Neuron (in vitro differentiated cells): ENCODE measurements around the gene HOXD4.

Source experiments
- H2AFZ ChIP-seq: one replicate; pipeline ENCODE4 v1.6.1; 2013; ENCODE audit warnings: low read depth, mild to moderate bottlenecking, inconsistent platforms, low read length, moderate library complexity
- H3K27me3 ChIP-seq: one replicate; pipeline ENCODE4 v1.6.1; 2013; ENCODE audit warnings: low read length; ENCODE audit not compliant: insufficient read depth
- H3K36me3 ChIP-seq: one replicate; pipeline ENCODE4 v1.6.1; 2013; ENCODE audit warnings: low read length; ENCODE audit not compliant: insufficient read depth
- H3K4me1 ChIP-seq: one replicate; pipeline ENCODE4 v1.6.1; 2013; ENCODE audit warnings: low read length; ENCODE audit not compliant: insufficient read depth
- H3K4me3 ChIP-seq: 2 replicates; pipeline ENCODE4 v1.5.1; 2013; ENCODE audit warnings: mild to moderate bottlenecking, low read length, moderate library complexity
- H3K9me3 ChIP-seq: one replicate; pipeline ENCODE4 v1.6.1; 2013; ENCODE audit warnings: low read length

HOXD4 gene

GRCh38 chr2:176151442-176152287 is at the start of gene HOXD4:
Gene HOXD4, plus strand, starts transcription at chr2:176151550. Its CDS starts 84 bp downstream, at chr2:176151634.
- H3K27me3 ChIP-seq, result peaks cover 96% of the 10 kb centered on the region
- H3K4me1 ChIP-seq, result no peaks in the 10 kb centered on the region
- H3K4me3 ChIP-seq, result no peak within 1 kb of the TSS
- no peaks in the 10 kb centered on the region for H3K9me3 ChIP-seq
- H2AFZ ChIP-seq, result no peak within 1 kb of the TSS
- H3K36me3 ChIP-seq, result no peaks in the 10 kb centered on the region

- H3K27me3 ChIP-seq, result peaks cover 100% of the 10 kb centered on the region
- no peak overlapping the region for H2AFZ ChIP-seq
- peaks cover 3% of the 10 kb centered on the region for H3K4me1 ChIP-seq
- H3K36me3 ChIP-seq, result no peaks in the 10 kb centered on the region
- no peak overlapping the region for H3K4me3 ChIP-seq
- no peaks in the 10 kb centered on the region for H3K9me3 ChIP-seq
These were observed 49.5 kb upstream of the HOXD4 start for GRCh38 chr2:176101842-176102241.

- H3K4me1 ChIP-seq, result peaks cover 3% of the 10 kb centered on the region
- H3K4me3 ChIP-seq, result no peak overlapping the region
- peaks cover 100% of the 10 kb centered on the region for H3K27me3 ChIP-seq
- no peaks in the 10 kb centered on the region for H3K36me3 ChIP-seq
- no peaks in the 10 kb centered on the region for H3K9me3 ChIP-seq
- H2AFZ ChIP-seq, result no peak overlapping the region
These were observed 49.0 kb upstream of the HOXD4 start for GRCh38 chr2:176102309-176102866.

DNA sequence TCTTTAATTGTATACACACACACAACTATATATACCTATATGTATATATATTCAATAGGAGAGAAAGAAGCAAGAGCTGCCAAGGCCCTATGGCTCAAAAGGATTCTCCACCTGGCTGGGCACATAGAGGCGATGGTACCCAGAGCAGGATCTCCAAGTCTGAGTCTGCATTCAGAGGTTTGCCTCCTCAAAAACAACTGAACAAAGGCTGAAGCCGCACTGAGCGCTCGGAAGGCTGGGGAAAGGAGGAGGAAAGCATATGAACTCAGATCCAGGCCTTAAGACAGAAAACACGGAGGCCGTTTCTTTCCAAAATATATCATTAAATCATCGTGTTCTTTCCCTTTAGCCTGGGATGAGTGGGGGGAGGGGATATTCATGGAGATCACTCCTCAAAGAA is 48.2 kb upstream of the HOXD4 start:
- H3K27me3 ChIP-seq, result peaks cover 99% of the 10 kb centered on the region
- H3K4me3 ChIP-seq, result no peak overlapping the region
- H3K4me1 ChIP-seq, result no peaks in the 10 kb centered on the region
- H2AFZ ChIP-seq, result no peak overlapping the region
- H3K36me3 ChIP-seq, result no peaks in the 10 kb centered on the region
- no peaks in the 10 kb centered on the region for H3K9me3 ChIP-seq

DNA sequence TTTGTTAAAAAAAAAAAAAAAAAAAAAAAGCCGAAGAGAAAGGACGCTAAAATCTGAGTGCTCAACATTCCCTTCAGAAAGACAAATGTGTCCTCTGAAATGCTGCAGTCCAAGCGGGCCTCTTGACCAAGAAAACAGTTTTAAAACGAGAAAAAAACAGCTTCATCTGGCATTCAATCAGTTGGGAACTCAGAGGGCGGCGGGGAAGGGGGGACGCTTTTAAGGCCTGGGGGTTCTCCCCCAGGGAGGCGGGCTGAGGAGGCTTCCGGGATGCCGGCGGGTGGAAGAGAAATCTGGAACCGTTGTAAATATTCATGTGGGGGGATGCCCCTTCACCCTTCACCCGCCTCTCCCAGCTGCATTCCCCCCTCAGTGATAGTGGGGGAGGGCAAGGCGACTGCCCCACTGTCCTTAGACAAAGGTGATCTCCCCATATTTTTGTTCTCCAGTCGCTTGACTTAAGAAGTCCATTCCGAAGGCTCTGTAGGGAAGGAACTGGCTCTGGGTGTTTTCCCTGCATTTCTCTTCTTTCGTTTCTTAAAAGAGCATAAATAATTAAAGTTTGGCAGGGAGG is 47.5 kb upstream of the HOXD4 start:
- H3K4me1 ChIP-seq, result no peaks in the 10 kb centered on the region
- no peaks in the 10 kb centered on the region for H3K36me3 ChIP-seq
- no peak overlapping the region for H3K4me3 ChIP-seq
- no peak overlapping the region for H2AFZ ChIP-seq
- H3K9me3 ChIP-seq, result no peaks in the 10 kb centered on the region
- peaks cover 98% of the 10 kb centered on the region for H3K27me3 ChIP-seq

GRCh38 chr2:176104316-176105077 is 46.9 kb upstream of the HOXD4 start:
- Histone ChIP-seq H3K36me3 (no peaks in the 10 kb centered on the region), H3K9me3 (no peaks in the 10 kb centered on the region), H3K27me3 (peaks cover 98% of the 10 kb centered on the region), H3K4me1 (no peaks in the 10 kb centered on the region), H2AFZ (no peak overlapping the region), H3K4me3 (no peak overlapping the region)

- no peaks in the 10 kb centered on the region for H3K4me1 ChIP-seq
- no peak overlapping the region for H3K4me3 ChIP-seq
- H2AFZ ChIP-seq, result no peak overlapping the region
- H3K36me3 ChIP-seq, result no peaks in the 10 kb centered on the region
- no peaks in the 10 kb centered on the region for H3K9me3 ChIP-seq
- H3K27me3 ChIP-seq, result peaks cover 98% of the 10 kb centered on the region
These were observed 46.1 kb upstream of the HOXD4 start for GRCh38 chr2:176105078-176105729.

GRCh38 chr2:176105730-176106580 is 45.4 kb upstream of the HOXD4 start:
- peaks cover 98% of the 10 kb centered on the region for H3K27me3 ChIP-seq
- no peak overlapping the region for H2AFZ ChIP-seq
- H3K9me3 ChIP-seq, result no peaks in the 10 kb centered on the region
- no peak overlapping the region for H3K4me3 ChIP-seq
- no peaks in the 10 kb centered on the region for H3K4me1 ChIP-seq
- H3K36me3 ChIP-seq, result no peaks in the 10 kb centered on the region

DNA sequence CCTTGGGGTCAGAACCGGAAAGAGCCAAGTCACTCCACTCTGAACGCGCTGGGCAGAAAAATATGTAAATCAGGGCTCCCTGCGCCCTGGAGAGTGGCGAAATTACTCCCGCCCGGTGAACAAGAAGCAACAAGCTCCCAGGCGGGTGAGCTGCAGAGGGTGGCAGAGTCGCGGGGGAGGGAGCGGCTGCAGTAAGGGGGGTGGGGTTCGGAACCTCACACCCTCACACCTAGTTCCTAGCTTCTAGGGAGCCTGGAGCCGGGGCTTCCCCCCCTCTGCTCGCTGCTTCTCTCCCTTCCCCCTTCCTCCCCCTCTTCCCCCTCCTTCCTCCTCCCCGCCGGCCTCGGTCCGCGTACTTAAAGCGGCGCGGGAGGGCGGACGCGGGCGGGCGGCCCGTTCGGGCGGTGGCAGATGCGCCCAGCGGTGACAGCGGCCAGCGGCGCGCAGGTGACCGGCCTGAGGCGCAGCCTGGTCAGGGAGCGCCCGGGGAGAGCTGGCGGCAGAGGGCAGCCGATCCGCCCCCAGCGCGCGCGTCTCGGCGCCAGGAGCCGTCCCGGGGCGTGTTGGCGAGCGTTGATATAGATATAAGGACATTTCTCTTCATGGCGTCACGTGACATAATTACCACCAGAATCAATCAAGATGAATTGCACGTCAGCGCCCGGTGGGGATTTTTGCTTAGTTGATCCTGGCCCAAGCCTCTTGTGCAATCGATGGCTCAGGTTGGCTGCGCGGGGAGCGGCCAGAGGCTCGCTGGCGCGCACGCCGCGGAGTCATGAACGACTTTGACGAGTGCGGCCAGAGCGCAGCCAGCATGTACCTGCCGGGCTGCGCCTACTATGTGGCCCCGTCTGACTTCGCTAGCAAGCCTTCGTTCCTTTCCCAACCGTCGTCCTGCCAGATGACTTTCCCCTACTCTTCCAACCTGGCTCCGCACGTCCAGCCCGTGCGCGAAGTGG is 44.5 kb upstream of the HOXD4 start, which contains the start of gene HOXD11:
HOXD11 (plus strand) TSS at position 700 of the 959 bp plus-strand sequence; CDS start at position 776, 76 bp downstream.
- H2AFZ ChIP-seq, result no peak within 1 kb of the TSS
- no peaks in the 10 kb centered on the region for H3K4me1 ChIP-seq
- H3K36me3 ChIP-seq, result no peaks in the 10 kb centered on the region
- H3K4me3 ChIP-seq, result no peak within 1 kb of the TSS
- peaks cover 98% of the 10 kb centered on the region for H3K27me3 ChIP-seq
- H3K9me3 ChIP-seq, result no peaks in the 10 kb centered on the region

DNA sequence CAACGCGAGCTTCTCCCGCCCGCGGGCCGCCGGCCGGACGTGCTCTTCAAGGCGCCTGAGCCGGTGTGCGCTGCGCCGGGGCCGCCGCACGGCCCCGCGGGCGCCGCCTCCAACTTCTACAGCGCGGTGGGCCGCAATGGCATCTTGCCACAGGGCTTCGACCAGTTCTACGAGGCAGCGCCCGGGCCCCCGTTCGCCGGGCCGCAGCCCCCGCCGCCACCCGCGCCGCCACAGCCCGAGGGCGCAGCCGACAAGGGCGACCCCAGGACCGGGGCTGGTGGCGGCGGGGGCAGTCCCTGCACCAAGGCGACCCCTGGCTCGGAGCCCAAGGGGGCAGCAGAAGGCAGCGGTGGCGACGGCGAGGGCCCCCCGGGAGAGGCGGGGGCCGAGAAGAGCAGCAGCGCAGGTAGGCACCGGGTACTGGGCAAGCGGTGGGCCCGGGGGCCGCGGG is 43.6 kb upstream of the HOXD4 start:
- no peak overlapping the region for H2AFZ ChIP-seq
- H3K36me3 ChIP-seq, result no peaks in the 10 kb centered on the region
- no peak overlapping the region for H3K4me3 ChIP-seq
- no peaks in the 10 kb centered on the region for H3K9me3 ChIP-seq
- peaks cover 98% of the 10 kb centered on the region for H3K27me3 ChIP-seq
- H3K4me1 ChIP-seq, result no peaks in the 10 kb centered on the region

- Histone ChIP-seq H3K4me3 (no peak overlapping the region), H3K27me3 (peaks cover 98% of the 10 kb centered on the region), H3K4me1 (no peaks in the 10 kb centered on the region), H3K36me3 (no peaks in the 10 kb centered on the region), H2AFZ (no peak overlapping the region), H3K9me3 (no peaks in the 10 kb centered on the region)
These were observed 42.0 kb upstream of the HOXD4 start for GRCh38 chr2:176109192-176109901.
